Activated naive CD8-positive, alpha-beta T cell treated with anti-CD3 and anti-CD28 coated beads, Interleukin-2, amount 10 ng/mL, durations not matched to agents 7 days and 5 days (primary cell): ENCODE data around the gene COQ5. TPM values are rescaled to one million over a fixed set of nuclear protein-coding genes. Genes with fewer than 3 reads are reported as not detected.
A peak's percentile ranks its signal among the peaks of the same experiment; 100 is the strongest.

Experiments used
- ATAC-seq: fragments of 150-1000 bp; cut with Tn5 transposase; one replicate; pipeline ENCODE4 v1.10.0; 2021; ENCODE audit warnings: low read depth, moderate library complexity
- POLR2A ChIA-PET: fragments of 350-600 bp; sonication (Branson Sonifier 250); formaldehyde crosslinking; loops from one replicate; lab custom pipeline; 2021; ENCODE audit warnings: antibody characterized with exemption; lab: Charles Lee
- DNase-seq: peaks from one replicate; pipeline ENCODE4 v3.0.0; 2021
- H3K27ac Mint-ChIP-seq: one replicate; pipeline ENCODE4 v1.8.0; 2022; ENCODE audit warnings: mild to moderate bottlenecking, mixed read lengths
- H3K27me3 Mint-ChIP-seq: one replicate; pipeline ENCODE4 v1.8.0; 2022; ENCODE audit warnings: mild to moderate bottlenecking, moderate library complexity, mixed read lengths
- H3K36me3 Mint-ChIP-seq: one replicate; pipeline ENCODE4 v1.8.0; 2021; ENCODE audit warnings: mild to moderate bottlenecking, mixed read lengths
- H3K4me1 Mint-ChIP-seq: one replicate; pipeline ENCODE4 v1.8.0; 2021; ENCODE audit warnings: mixed read lengths
- H3K4me3 Mint-ChIP-seq: one replicate; pipeline ENCODE4 v1.8.0; 2022; ENCODE audit warnings: mild to moderate bottlenecking, moderate library complexity, mixed read lengths
- H3K9me3 Mint-ChIP-seq: one replicate; pipeline ENCODE4 v1.8.0; 2021; ENCODE audit warnings: mixed read lengths
- total RNA-seq, 2 experiments: library from RNA; stranded (reverse); gene quantifications; one replicate each; pipeline ENCODE4 v1.2.3, GENCODE V29; 2021

Gene COQ5
- total RNA-seq, 2 experiments from 2014 or later, result 24.6 to 25.2 TPM

- DNase-seq (no peak), ATAC-seq (no peak)
- Mint-ChIP-seq H3K36me3 (peaks cover 18% of the 10 kb centered on the region), H3K27ac (no peak overlapping the region), H3K9me3 (no peaks in the 10 kb centered on the region), H3K27me3 (no peaks in the 10 kb centered on the region), H3K4me3 (no peak overlapping the region), H3K4me1 (no peaks in the 10 kb centered on the region)
- POLR2A ChIA-PET, result no interaction called here
Measured at GRCh38 chr12:120514002-120514401, 15.0 kb downstream of the COQ5 start.

GRCh38 chr12:120508537-120508936 lies 20.4 kb downstream of the COQ5 start:
- H3K27ac Mint-ChIP-seq, result no peak overlapping the region
- ATAC-seq, result no peak
- DNase-seq, result no peak
- POLR2A ChIA-PET, result interaction anchor here (1.3 kb wide), 1 partner anchor 12 kb away, joined by 4 read pairs; the partner anchor contains the start of gene DYNLL1
- H3K27me3 Mint-ChIP-seq, result no peaks in the 10 kb centered on the region
- no peak overlapping the region for H3K4me3 Mint-ChIP-seq
- H3K36me3 Mint-ChIP-seq, result peaks cover 21% of the 10 kb centered on the region
- no peaks in the 10 kb centered on the region for H3K9me3 Mint-ChIP-seq
- H3K4me1 Mint-ChIP-seq, result no peaks in the 10 kb centered on the region

GRCh38 chr12:120504587-120504986 lies 24.4 kb downstream of the COQ5 start:
- POLR2A ChIA-PET, result no interaction called here
- no peak overlapping the region for H3K27ac Mint-ChIP-seq
- H3K27me3 Mint-ChIP-seq, result no peaks in the 10 kb centered on the region
- no peak for ATAC-seq
- peaks cover 1% of the 10 kb centered on the region for H3K9me3 Mint-ChIP-seq
- H3K36me3 Mint-ChIP-seq, result peaks cover 18% of the 10 kb centered on the region
- H3K4me1 Mint-ChIP-seq, result peaks cover 3% of the 10 kb centered on the region
- no peak for DNase-seq
- no peak overlapping the region for H3K4me3 Mint-ChIP-seq

- H3K9me3 Mint-ChIP-seq, result peaks cover 1% of the 10 kb centered on the region
- ATAC-seq (no peak), DNase-seq (no peak)
- POLR2A ChIA-PET, result interaction anchor here (0.6 to 1.0 kb wide), 2 partner anchors 29 to 31 kb away, joined by 3 to 5 read pairs; partner anchors contain the start of gene COQ5
- peaks cover 34% of the 10 kb centered on the region for H3K36me3 Mint-ChIP-seq
- H3K4me1 Mint-ChIP-seq, result peaks cover 25% of the 10 kb centered on the region
- H3K27ac Mint-ChIP-seq, result no peak overlapping the region
- no peak overlapping the region for H3K4me3 Mint-ChIP-seq
- H3K27me3 Mint-ChIP-seq, result no peaks in the 10 kb centered on the region
Measured at GRCh38 chr12:120500581-120500980, 28.4 kb downstream of the COQ5 start.

- Mint-ChIP-seq H3K36me3 (peaks cover 33% of the 10 kb centered on the region), H3K27ac (no peak overlapping the region), H3K9me3 (peaks cover 1% of the 10 kb centered on the region), H3K27me3 (no peaks in the 10 kb centered on the region), H3K4me1 (peaks cover 31% of the 10 kb centered on the region), H3K4me3 (no peak overlapping the region)
- DNase-seq (no peak), ATAC-seq (no peak)
- POLR2A ChIA-PET, result no interaction called here
Measured at GRCh38 chr12:120498870-120499515, 30.0 kb downstream of the COQ5 start.

- Mint-ChIP-seq H3K4me1 (peaks cover 28% of the 10 kb centered on the region), H3K36me3 (peaks cover 24% of the 10 kb centered on the region), H3K9me3 (no peaks in the 10 kb centered on the region), H3K27ac (peak overlapping the region; percentile 38), H3K4me3 (peak overlapping the region; percentile 98), H3K27me3 (no peaks in the 10 kb centered on the region)
- ATAC-seq (no peak), DNase-seq (no peak)
- POLR2A ChIA-PET, result interaction anchor here (1.1 to 2.6 kb wide), 3 partner anchors 28 to 296 kb away, joined by 3 to 16 read pairs (median 4); partner anchors contain the start of genes RNU4-2, RPLP0 and SRSF9
Measured at GRCh38 chr12:120497524-120498150, 31.3 kb downstream of the COQ5 start.

- H3K9me3 Mint-ChIP-seq, result no peaks in the 10 kb centered on the region
- POLR2A ChIA-PET, result interaction anchor here (0.6 to 2.6 kb wide), 14 partner anchors 12 to 334 kb away, joined by 3 to 16 read pairs (median 3); partner anchors contain the start of genes COQ5, POP5, RNU4-2 and RPLP0
- H3K36me3 Mint-ChIP-seq, result peaks cover 24% of the 10 kb centered on the region
- H3K27ac Mint-ChIP-seq, result peak overlapping the region; percentile 84
- peak; percentile 50 for DNase-seq
- peak; percentile 27 for ATAC-seq
- H3K4me1 Mint-ChIP-seq, result peaks cover 28% of the 10 kb centered on the region
- no peaks in the 10 kb centered on the region for H3K27me3 Mint-ChIP-seq
- peak overlapping the region; percentile 98 for H3K4me3 Mint-ChIP-seq
Measured at GRCh38 chr12:120496413-120497340, 32.3 kb downstream of the COQ5 start.

GRCh38 chr12:120495731-120496412 lies 33.1 kb downstream of the COQ5 start, which contains the start of gene DYNLL1:
TSS of gene DYNLL1 (plus strand) at chr12:120496113. CDS start at chr12:120496422, 309 bp downstream.
- POLR2A ChIA-PET, result interaction anchor here (0.6 to 2.6 kb wide), 10 partner anchors 11 to 335 kb away, joined by 3 to 16 read pairs (median 4); partner anchors contain the start of genes COQ5, POP5, RNU4-2 and SRSF9
- H3K9me3 Mint-ChIP-seq, result no peaks in the 10 kb centered on the region
- DNase-seq, result peak; percentile 98
- peaks cover 28% of the 10 kb centered on the region for H3K4me1 Mint-ChIP-seq
- peaks cover 24% of the 10 kb centered on the region for H3K36me3 Mint-ChIP-seq
- H3K4me3 Mint-ChIP-seq, result peak within 1 kb of the TSS; percentile 98
- H3K27ac Mint-ChIP-seq, result peak within 1 kb of the TSS; percentile 84
- ATAC-seq, result peak; percentile 96
- no peaks in the 10 kb centered on the region for H3K27me3 Mint-ChIP-seq

- Mint-ChIP-seq H3K4me1 (peaks cover 28% of the 10 kb centered on the region), H3K9me3 (no peaks in the 10 kb centered on the region), H3K36me3 (peaks cover 24% of the 10 kb centered on the region), H3K27me3 (no peaks in the 10 kb centered on the region), H3K27ac (peak overlapping the region; percentile 78), H3K4me3 (peak overlapping the region; percentile 98)
- no peak for DNase-seq
- POLR2A ChIA-PET, result interaction anchor here (1.0 to 2.6 kb wide), 4 partner anchors 10 to 86 kb away, joined by 3 to 16 read pairs (median 4); partner anchors contain the start of genes POP5 and SRSF9
- ATAC-seq, result no peak
Measured at GRCh38 chr12:120495186-120495730, 33.7 kb downstream of the COQ5 start.

GRCh38 chr12:120490833-120491512 lies 38.0 kb downstream of the COQ5 start:
- H3K9me3 Mint-ChIP-seq, result no peaks in the 10 kb centered on the region
- DNase-seq (no peak), ATAC-seq (no peak)
- H3K4me1 Mint-ChIP-seq, result peaks cover 10% of the 10 kb centered on the region
- H3K27ac Mint-ChIP-seq, result no peak overlapping the region
- no peak overlapping the region for H3K4me3 Mint-ChIP-seq
- peaks cover 2% of the 10 kb centered on the region for H3K36me3 Mint-ChIP-seq
- H3K27me3 Mint-ChIP-seq, result no peaks in the 10 kb centered on the region
- POLR2A ChIA-PET, result no interaction called here

GRCh38 chr12:120490325-120490724 lies 38.6 kb downstream of the COQ5 start:
- POLR2A ChIA-PET, result no interaction called here
- Mint-ChIP-seq H3K9me3 (no peaks in the 10 kb centered on the region), H3K4me1 (peaks cover 7% of the 10 kb centered on the region), H3K4me3 (no peak overlapping the region), H3K36me3 (peaks cover 2% of the 10 kb centered on the region), H3K27ac (no peak overlapping the region), H3K27me3 (no peaks in the 10 kb centered on the region)
- DNase-seq, result no peak
- ATAC-seq, result no peak

- no peak for DNase-seq
- Mint-ChIP-seq H3K36me3 (peaks cover 2% of the 10 kb centered on the region), H3K4me1 (peaks cover 3% of the 10 kb centered on the region), H3K27me3 (no peaks in the 10 kb centered on the region), H3K4me3 (no peak overlapping the region), H3K27ac (no peak overlapping the region), H3K9me3 (no peaks in the 10 kb centered on the region)
- POLR2A ChIA-PET, result no interaction called here
- ATAC-seq, result no peak
Measured at GRCh38 chr12:120489018-120489417, 39.9 kb downstream of the COQ5 start.
